ENCODE results near the gene RAPGEF5. TPM values are rescaled to one million over a fixed set of nuclear protein-coding genes. Genes with fewer than 3 reads are reported as not detected.
"Not testable (repeated sequence)": the region's sequence is repeated elsewhere in the genome, so short reads cannot be mapped to it uniquely, and the experiment has no call there.

Gene RAPGEF5
- total and polyA plus RNA-seq, 12 donors, result 5.1 to 87.0 (median 26.0) TPM

- Histone ChIP-seq H3K9me3 (replicated peaks in 1 of 3) (no peaks in the 10 kb centered on the region), H3K36me3 (replicated peaks in 1 of 2) (no peaks in the 10 kb centered on the region), H3K4me1 (replicated peaks in 1 of 2) (no peaks in the 10 kb centered on the region), H3K27ac (no peak overlapping the region), H3K4me3 (no peak overlapping the region), H3K27me3 (no peaks in the 10 kb centered on the region)
- intact Hi-C loops (cut with DNase I), result no loop called here
- 93 to 97% (median 94%) methylated on average over 7 of the region's 7 CpGs for WGBS, 4 donors
- TF ChIP-seq POLR2A (IDR thresholded peaks at IDR 0.05), result no peak
- no peak for TF ChIP-seq CTCF (IDR thresholded peaks at IDR 0.05)
- DNase-seq, result no peak
These were observed 251.4 kb downstream of the RAPGEF5 start for GRCh38 chr7:22105550-22105949.

DNA sequence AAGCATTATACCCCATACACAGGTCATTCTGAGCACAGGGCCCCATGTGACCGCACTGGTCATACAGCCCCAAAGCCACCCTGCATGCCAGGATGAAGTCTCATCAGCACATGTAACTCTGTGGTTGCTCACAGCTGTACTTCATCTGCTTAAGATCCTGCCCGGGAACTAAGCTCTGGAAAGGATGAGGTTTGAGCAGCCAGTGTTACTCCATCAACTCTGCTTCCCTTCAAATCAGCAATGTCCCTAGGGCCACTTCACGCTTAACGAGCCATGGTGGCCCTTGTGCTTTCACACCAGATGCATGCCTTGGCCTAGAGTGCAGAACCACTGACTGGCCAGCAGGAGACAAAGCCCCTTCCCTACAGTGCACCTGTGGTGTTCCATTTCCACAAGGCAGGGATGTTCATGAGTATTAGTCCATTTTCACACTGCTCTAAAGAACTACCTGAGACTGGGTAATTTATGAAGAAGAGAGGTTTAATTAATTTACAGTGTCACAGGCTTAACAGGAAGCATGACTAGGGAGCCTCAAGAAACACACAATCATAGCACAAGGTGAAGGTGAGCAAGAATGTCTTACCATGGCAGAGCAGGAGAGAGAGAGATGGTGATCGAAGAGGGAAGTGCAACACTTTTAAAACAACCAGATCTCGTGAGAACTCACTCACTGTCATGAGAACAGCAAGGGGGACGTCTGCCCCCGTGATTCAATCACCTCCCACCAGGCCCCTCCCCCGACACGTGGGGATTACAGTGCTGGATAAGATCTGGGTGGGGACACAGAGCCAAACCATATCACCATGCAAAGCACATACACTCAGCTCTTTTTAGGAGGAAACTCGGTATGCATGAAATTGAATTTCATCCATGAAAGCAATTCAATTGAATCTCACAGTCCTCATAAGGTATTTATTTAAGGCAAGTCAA, 262.3 kb downstream of the RAPGEF5 start:
- Histone ChIP-seq H3K4me3 (no peak overlapping the region), H3K4me1 (replicated peaks in 1 of 2) (no peaks in the 10 kb centered on the region), H3K36me3 (replicated peaks in 1 of 2) (no peaks in the 10 kb centered on the region), H3K27me3 (no peaks in the 10 kb centered on the region), H3K9me3 (replicated peaks in 1 of 3) (no peaks in the 10 kb centered on the region), H3K27ac (no peak overlapping the region)
- 54 to 69% (median 64%) methylated on average over 10 to 11 of the region's 11 CpGs for WGBS, 4 donors
- DNase-seq, result no peak
- TF ChIP-seq POLR2A (IDR thresholded peaks at IDR 0.05) (no peak), CTCF (IDR thresholded peaks at IDR 0.05) (no peak)
- intact Hi-C loops (cut with DNase I), result no loop called here

GRCh38 chr7:22093936-22094335, 263.0 kb downstream of the RAPGEF5 start:
- Histone ChIP-seq H3K27me3 (no peaks in the 10 kb centered on the region), H3K36me3 (replicated peaks in 1 of 2) (no peaks in the 10 kb centered on the region), H3K27ac (no peak overlapping the region), H3K4me1 (replicated peaks in 1 of 2) (no peaks in the 10 kb centered on the region), H3K4me3 (no peak overlapping the region), H3K9me3 (replicated peaks in 1 of 3) (no peaks in the 10 kb centered on the region)
- intact Hi-C loops (cut with DNase I), result no loop called here
- TF ChIP-seq POLR2A (IDR thresholded peaks at IDR 0.05) (no peak), CTCF (IDR thresholded peaks at IDR 0.05) (no peak)
- WGBS, 4 donors, result 63 to 70% (median 67%) methylated on average over 6 of the region's 6 CpGs
- no peak for DNase-seq

DNA sequence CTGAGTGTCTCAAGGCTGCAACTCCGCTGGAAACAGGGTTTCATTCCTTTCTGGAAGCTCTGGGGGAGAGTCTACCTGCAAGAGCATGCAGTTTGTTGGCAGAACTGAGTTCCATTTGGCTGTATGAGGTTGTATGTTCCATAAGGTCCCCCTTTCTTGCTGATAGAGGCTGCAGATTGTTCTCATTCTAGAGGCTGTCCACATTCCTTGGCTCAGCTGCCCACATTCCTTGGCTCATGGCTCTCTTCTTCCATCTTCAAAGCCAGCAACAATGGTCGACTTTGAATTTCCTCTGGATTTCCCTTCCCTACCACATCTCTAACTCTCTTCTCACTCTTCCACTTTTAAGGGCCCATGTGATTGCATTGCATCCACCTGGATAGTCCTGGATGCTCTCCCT, 264.0 kb downstream of the RAPGEF5 start:
- no peak for DNase-seq
- no peaks in the 10 kb centered on the region for H3K9me3 ChIP-seq (replicated peaks in 1 of 3)
- no peaks in the 10 kb centered on the region for H3K4me1 ChIP-seq (replicated peaks in 1 of 2)
- H3K27ac ChIP-seq, result no peak overlapping the region
- no peak overlapping the region for H3K4me3 ChIP-seq
- WGBS, 4 donors, result 33 to 56% (median 47%) methylated on average over 2 of the region's 2 CpGs
- no peaks in the 10 kb centered on the region for H3K36me3 ChIP-seq (replicated peaks in 1 of 2)
- no peaks in the 10 kb centered on the region for H3K27me3 ChIP-seq
- intact Hi-C loops (cut with DNase I), result no loop called here
- TF ChIP-seq POLR2A (IDR thresholded peaks at IDR 0.05), result no peak
- TF ChIP-seq CTCF (IDR thresholded peaks at IDR 0.05), result no peak

GRCh38 chr7:22090958-22091525, 265.9 kb downstream of the RAPGEF5 start:
- H3K36me3 ChIP-seq (replicated peaks in 1 of 2); H3K27me3 ChIP-seq; H3K27ac ChIP-seq; intact Hi-C loops (cut with DNase I); H3K9me3 ChIP-seq (replicated peaks in 1 of 3); DNase-seq; H3K4me1 ChIP-seq (replicated peaks in 1 of 2); H3K4me3 ChIP-seq: not testable (repeated sequence)
- 88 to 95% (median 91%) methylated on average over 7 to 11 of the region's 11 CpGs for WGBS, 4 donors
